HepG2 (cell line): ENCODE measurements around the gene RANBP3. TPM values are rescaled to one million over a fixed set of nuclear protein-coding genes. Genes with fewer than 3 reads are reported as not detected.

Experiments
- ATAC-seq: fragments of 200-7000 bp; cut with Tn5 transposase; 3 replicates; pipeline ENCODE4 v1.9.1; 2020; ENCODE audit warnings: mild to moderate bottlenecking, moderate library complexity
- BruUV-seq: library from RNA; stranded (reverse); fragments of 400-500 nt; replicated peaks from 2 replicates; lab custom pipeline; 2021; lab: Mats Ljungman, UMichigan
- CTCF ChIA-PET: fragments of 300-600 bp; formaldehyde crosslinking; extraction: SDS; loops from one replicate; lab custom pipeline; 2021; ENCODE audit warnings: low total read pairs, inconsistent platforms, low intra/inter-chr PET ratio; lab: Yijun Ruan, JAX
- POLR2A ChIA-PET: fragments of 350-600 bp; sonication (Branson Sonifier 250); formaldehyde crosslinking; loops from one replicate; lab custom pipeline; 2020; ENCODE audit warnings: antibody characterized with exemption, inconsistent platforms; lab: Yijun Ruan, JAX
- DNase-seq: peaks from one replicate; pipeline ENCODE4 v3.0.0-alpha.2; 2015; ENCODE audit warnings: low spot score
- FAIRE-seq: peaks from 3 replicates; lab custom pipeline; 2011; peaks lifted over from hg19 to GRCh38; lab: Jason Lieb, UNC
- H2AFZ ChIP-seq: one replicate; pipeline ENCODE4 v1.6.1; 2011; ENCODE audit warnings: low read length, inconsistent platforms
- H3K27ac ChIP-seq: fragments of 300-600 bp; 3 replicates; pipeline ENCODE4 v1.8.0; 2011; ENCODE audit warnings: mixed run types, mild to moderate bottlenecking, mixed read lengths, low read length, inconsistent platforms; ENCODE audit not compliant: insufficient read depth; ENCODE audit errors: extremely low read length
- H3K27me3 ChIP-seq, 2 experiments: fragments of 200-600 bp in 1 of 2; 2 replicates in 1 of 2; 3 replicates in 1 of 2; pipeline versions ENCODE4 v1.6.0 to v1.8.0; 2011; ENCODE audit warnings: low read length in 2 of 2, mild to moderate bottlenecking in 2 of 2, moderate library complexity in 2 of 2, inconsistent platforms in 1 of 2; ENCODE audit not compliant: insufficient read depth in 2 of 2, control insufficient read depth in 1 of 2
- H3K36me3 ChIP-seq, 2 experiments: fragments of 200-600 bp in 1 of 2; replicated peaks in 1 of 2; 2 replicates in 1 of 2; 3 replicates in 1 of 2; pipeline versions ENCODE4 v1.5.1 to v1.8.0; 2011; ENCODE audit warnings: low read length in 2 of 2, inconsistent platforms in 1 of 2; ENCODE audit not compliant: insufficient read depth in 2 of 2, control insufficient read depth in 1 of 2
- H3K4me1 ChIP-seq: 2 replicates; pipeline ENCODE4 v1.5.1; 2012; ENCODE audit warnings: low read length, inconsistent platforms; ENCODE audit not compliant: insufficient read depth
- H3K4me2 ChIP-seq: 2 replicates; pipeline ENCODE4 v1.6.0; 2011; ENCODE audit warnings: low read depth, low read length, inconsistent platforms
- H3K4me3 ChIP-seq, 3 experiments: fragments of 200-600 bp in 1 of 3; sonication (generic), shearing (Covaris generic) in 1 of 3; replicated peaks in 1 of 3; 2 replicates each; pipeline ENCODE4 v1.5.1; 2011 to 2016; ENCODE audit warnings: low read length in 3 of 3, inconsistent platforms in 2 of 3, low read depth in 2 of 3, mild to moderate bottlenecking in 2 of 3, control low read depth in 1 of 3, mixed read lengths in 1 of 3; ENCODE audit not compliant: insufficient read depth in 1 of 3
- H3K79me2 ChIP-seq: one replicate; pipeline ENCODE4 v1.6.1; 2011; ENCODE audit warnings: low read length, inconsistent platforms; ENCODE audit not compliant: insufficient read depth
- H3K9ac ChIP-seq: 2 replicates; pipeline ENCODE4 v1.6.0; 2011; ENCODE audit warnings: mild to moderate bottlenecking, low read depth, low read length, inconsistent platforms; ENCODE audit not compliant: insufficient read depth
- H3K9me3 ChIP-seq: 2 replicates; pipeline ENCODE4 v1.5.1; 2012; ENCODE audit warnings: mild to moderate bottlenecking, low read length
- H4K20me1 ChIP-seq: 2 replicates; pipeline ENCODE4 v1.6.0; 2011; ENCODE audit warnings: inconsistent platforms, mild to moderate bottlenecking, low read length, moderate library complexity; ENCODE audit not compliant: insufficient read depth
- AGO2 ChIP-seq: fragments of 200-400 bp; formaldehyde crosslinking; optimal IDR thresholded peaks from 2 replicates; pipeline ENCODE3; 2017; ENCODE audit warnings: mild to moderate bottlenecking, low read depth, low read length, moderate library complexity
- HOXA3 ChIP-seq: sonication (generic); formaldehyde crosslinking; IDR thresholded peaks from 2 replicates; pipeline ENCODE4 v1.5.0; 2020; ENCODE audit warnings: missing genetic modification reagents
- PAX8 ChIP-seq: sonication (generic); formaldehyde crosslinking; IDR thresholded peaks from 2 replicates; pipeline ENCODE4 v1.8.0; 2022; ENCODE audit warnings: mild to moderate bottlenecking, missing genetic modification reagents, borderline replicate concordance
- ZBTB38 ChIP-seq: sonication (generic); formaldehyde crosslinking; IDR thresholded peaks from 2 replicates; pipeline ENCODE4 v1.5.1; 2020; ENCODE audit warnings: mild to moderate bottlenecking, missing genetic modification reagents
- ZMYM2 ChIP-seq: sonication (generic); formaldehyde crosslinking; IDR thresholded peaks from 2 replicates; pipeline ENCODE4 v1.8.0; 2022; ENCODE audit warnings: mild to moderate bottlenecking, missing genetic modification reagents
- ZNF207 ChIP-seq: fragments of 450-650 bp; IDR thresholded peaks from 2 replicates; pipeline ENCODE4 v1.6.1; 2016; ENCODE audit warnings: antibody characterized with exemption, borderline replicate concordance
- ZSCAN22 ChIP-seq: sonication (generic); formaldehyde crosslinking; IDR thresholded peaks from 2 replicates; pipeline ENCODE4 v1.4.0; 2020; ENCODE audit warnings: mild to moderate bottlenecking, missing genetic modification reagents
- ZSCAN30 ChIP-seq: sonication (generic); formaldehyde crosslinking; IDR thresholded peaks from 2 replicates; pipeline ENCODE4 v1.5.0; 2020; ENCODE audit warnings: mild to moderate bottlenecking, missing genetic modification reagents
- WGBS: methylation state at CpG from one replicate; pipeline ENCODE4 v1.1.6; 2017; ENCODE audit warnings: low lambda C conversion rate; 5-methylcytosine and 5-hydroxymethylcytosine counted together
- in situ Hi-C: cut with HindIII; loops from 2 replicates; pipeline ENCODE4 v1.10.0; 2017; ENCODE audit warnings: low pct_unique_long_range_greater_than_20kb; ENCODE audit not compliant: extremely low pct_ligation_motif_present
- intact Hi-C: fragments of 100-400 bp; cut with micrococcal nuclease; formaldehyde crosslinking; loops from one replicate; pipeline ENCODE4 v1.10.0; 2022; ENCODE audit not compliant: unreplicated experiment
- polyA plus RNA-seq, 8 experiments: library from polyadenylated mRNA; depleted of rRNA in 3 of 8; stranded (reverse) in 7 of 8; unstranded in 1 of 8; fragments of >200 nt; fragmentation: Illumina TruSeq in 4 of 8; extraction: Trizol in 4 of 8; gene quantifications; 2 replicates each; pipeline versions ENCODE4 v1.2.1 to v1.2.3, GENCODE V29; 2011 to 2016; ENCODE audit warnings: low read depth in 4 of 8, missing spikeins in 1 of 8, mixed read lengths in 1 of 8; ENCODE audit not compliant: insufficient read depth in 1 of 8
- total RNA-seq, 5 experiments: library from RNA; depleted of rRNA; stranded (reverse); fragments of >200 nt; fragmentation: Illumina TruSeq; extraction: Trizol; gene quantifications; 2 replicates each; pipeline ENCODE4 v1.2.3, GENCODE V29; 2016; ENCODE audit warnings: low read depth in 1 of 5
- TF ChIP-seq, protein P1 (sequence below): sonication (generic); formaldehyde crosslinking; IDR thresholded peaks from 2 replicates; pipeline ENCODE4 v1.4.0; 2020; ENCODE audit warnings: missing genetic modification reagents

RANBP3 gene
- total and polyA plus RNA-seq, 2 of the 13 experiments (the other 11 are each of a cell fraction or from before 2014, with no cell fraction given), result 39.5 to 149 TPM

DNA sequence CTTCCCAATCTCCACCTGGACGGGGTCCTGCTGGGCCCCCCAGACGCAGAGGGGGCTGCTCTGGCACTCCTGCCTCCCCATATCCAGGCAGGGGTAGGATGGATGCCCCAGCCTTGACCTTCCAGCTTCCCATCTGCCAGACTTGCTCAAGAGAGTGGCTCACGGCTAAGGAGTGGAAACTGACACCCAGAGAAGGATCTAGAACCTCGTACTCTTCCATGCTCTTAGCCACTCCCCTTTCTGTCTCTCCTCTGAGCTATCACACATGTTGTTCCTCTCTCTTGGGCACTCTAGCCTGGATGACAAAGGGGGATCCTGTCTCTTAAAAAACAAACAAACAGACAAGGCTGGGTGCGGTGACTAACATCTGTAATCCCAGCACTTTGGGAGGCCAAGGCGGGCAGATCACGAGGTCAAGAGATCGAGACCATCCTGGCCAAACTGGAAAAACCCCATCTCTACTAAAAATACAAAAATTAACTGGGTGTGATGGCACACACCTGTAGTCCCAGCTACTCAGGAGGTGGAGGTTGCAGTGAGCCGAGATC lies 95.4 kb downstream of the RANBP3 start (continued):
- TF ChIP-seq, protein P1, sequence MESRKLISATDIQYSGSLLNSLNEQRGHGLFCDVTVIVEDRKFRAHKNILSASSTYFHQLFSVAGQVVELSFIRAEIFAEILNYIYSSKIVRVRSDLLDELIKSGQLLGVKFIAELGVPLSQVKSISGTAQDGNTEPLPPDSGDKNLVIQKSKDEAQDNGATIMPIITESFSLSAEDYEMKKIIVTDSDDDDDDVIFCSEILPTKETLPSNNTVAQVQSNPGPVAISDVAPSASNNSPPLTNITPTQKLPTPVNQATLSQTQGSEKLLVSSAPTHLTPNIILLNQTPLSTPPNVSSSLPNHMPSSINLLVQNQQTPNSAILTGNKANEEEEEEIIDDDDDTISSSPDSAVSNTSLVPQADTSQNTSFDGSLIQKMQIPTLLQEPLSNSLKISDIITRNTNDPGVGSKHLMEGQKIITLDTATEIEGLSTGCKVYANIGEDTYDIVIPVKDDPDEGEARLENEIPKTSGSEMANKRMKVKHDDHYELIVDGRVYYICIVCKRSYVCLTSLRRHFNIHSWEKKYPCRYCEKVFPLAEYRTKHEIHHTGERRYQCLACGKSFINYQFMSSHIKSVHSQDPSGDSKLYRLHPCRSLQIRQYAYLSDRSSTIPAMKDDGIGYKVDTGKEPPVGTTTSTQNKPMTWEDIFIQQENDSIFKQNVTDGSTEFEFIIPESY (CRISPR knock-in tag), result 0 out of 2 replicates have a peak, but pooled peaks have one; percentile 5
- peak; percentile 57 for TF ChIP-seq ZMYM2 (CRISPR knock-in tag)

DNA sequence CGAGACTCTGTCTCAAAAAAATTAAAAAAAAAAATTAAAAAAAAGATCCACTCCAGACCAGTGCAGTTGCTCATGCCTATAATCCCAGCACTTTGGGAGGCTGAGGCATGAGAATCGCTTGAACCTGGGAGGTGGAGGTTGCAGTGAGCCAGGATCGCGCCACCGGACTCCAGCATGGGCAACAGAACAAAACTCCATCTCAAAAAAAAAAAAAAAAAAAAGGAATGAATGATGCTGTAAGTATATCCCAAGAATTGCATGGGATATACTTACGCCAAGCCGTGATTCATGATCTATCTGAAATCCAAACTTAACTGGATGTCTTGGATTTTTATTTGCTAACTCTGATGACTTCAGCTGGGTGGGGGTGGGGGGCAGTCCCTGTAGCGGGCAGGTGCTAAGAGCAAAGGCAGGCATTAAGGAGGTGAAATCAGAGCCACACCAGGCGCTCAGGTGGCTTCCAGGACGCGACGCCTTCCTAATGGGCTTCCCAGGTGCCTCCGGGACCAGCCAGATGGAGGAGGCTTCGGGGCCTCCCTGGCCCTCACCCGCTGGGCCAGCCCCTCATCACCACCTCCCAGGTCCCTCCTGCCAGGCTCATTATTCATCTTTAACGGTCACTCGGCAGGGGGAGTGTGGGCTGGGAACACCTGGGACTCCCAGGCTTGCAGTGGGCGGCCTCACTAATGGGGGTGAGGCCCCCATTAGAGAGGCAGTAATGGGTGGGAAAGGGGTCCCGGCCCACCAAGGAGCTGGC lies 96.2 kb downstream of the RANBP3 start:
- no peak overlapping the region for H3K4me2 ChIP-seq
- 93% methylated on average over 18 of the region's 19 CpGs for WGBS
- ChIA-PET POLR2A (interaction anchor here (1.1 to 3.1 kb wide), 5 partner anchors 10 to 78 kb away, joined by 3 to 37 read pairs (median 8); partner anchors contain the start of genes FUT5 and FUT6), CTCF (no interaction called here)
- no peak for ATAC-seq
- TF ChIP-seq AGO2, result peak; percentile 40
- TF ChIP-seq ZSCAN30 (CRISPR knock-in tag), result no peak
- no peak for TF ChIP-seq ZNF207
- peak; percentile 44; the same call in 1 of the 2 replicates for TF ChIP-seq ZBTB38
- TF ChIP-seq ZSCAN22 (CRISPR knock-in tag), result peak; percentile 90
- TF ChIP-seq, protein P1 (CRISPR knock-in tag), result peak; percentile 57
- no peak for TF ChIP-seq PAX8
- TF ChIP-seq HOXA3, result 0 out of 2 replicates have a peak, but pooled peaks have one; percentile 16
- no peaks in the 10 kb centered on the region for H3K9me3 ChIP-seq
- peak overlapping the region; percentile 40 for H3K27ac ChIP-seq
- H3K4me3 ChIP-seq, result no peak overlapping the region
- no peak overlapping the region for H2AFZ ChIP-seq
- no peak overlapping the region for H3K9ac ChIP-seq
- no peaks in the 10 kb centered on the region for H3K79me2 ChIP-seq
- no TSS peak for BruUV-seq
- no peaks in the 10 kb centered on the region for H3K36me3 ChIP-seq
- no peak for DNase-seq
- peaks cover 84% of the 10 kb centered on the region for H3K4me1 ChIP-seq
- intact Hi-C loops, result no loop called here
- no peaks in the 10 kb centered on the region for H3K27me3 ChIP-seq
- no peaks in the 10 kb centered on the region for H4K20me1 ChIP-seq
- in situ Hi-C loops, result no loop called here
- no peak for FAIRE-seq
